ENCODE data around the gene ACD. TPM values are rescaled to one million over a fixed set of nuclear protein-coding genes. Genes with fewer than 3 reads are reported as not detected.

The ACD gene
- total RNA-seq, 2 donors from 2014 or later = 13.3 to 16.0 TPM

Other genes starting within 250 kb of the ACD start
- 10 to 100 TPM; 10.7 to 11.3 TPM for gene ZDHHC1, start 243.8 kb downstream of the ACD start, total RNA-seq
- 1 to 10 TPM in 1 of 2 donors, under 1 TPM in 1; 0.43 to 3.2 TPM for gene HSD11B2, start 229.1 kb downstream of the ACD start, total RNA-seq
- 10 to 100 TPM; 56.7 to 73.4 TPM for gene ATP6V0D1, start 179.1 kb downstream of the ACD start, total RNA-seq
- gene AGRP, start 176.7 kb downstream of the ACD start, total RNA-seq = not detected
- gene RIPOR1, start 131.4 kb downstream of the ACD start, total RNA-seq = 100 to 1,000 TPM in 1 of 2 donors, 10 to 100 TPM in 1; 92.5 to 123 TPM
- 10 to 100 TPM; 27.6 to 27.8 TPM for gene CTCF, start 97.7 kb downstream of the ACD start, total RNA-seq
- 1 to 10 TPM in 1 of 2 donors, under 1 TPM in 1; 0.67 to 1.8 TPM for gene CARMIL2, start 15.1 kb downstream of the ACD start, total RNA-seq
- gene PARD6A, start 700 bp upstream of the ACD start, total RNA-seq = 1 to 10 TPM; 2.9 to 4.6 TPM
- gene ENKD1, start 6.5 kb upstream of the ACD start, total RNA-seq = 10 to 100 TPM; 12.2 to 12.6 TPM
- 1 to 10 TPM; 2.7 to 4.8 TPM for gene C16orf86, start 6.6 kb upstream of the ACD start, total RNA-seq
- 10 to 100 TPM; 14.2 to 14.5 TPM for gene GFOD2, start 59.1 kb upstream of the ACD start, total RNA-seq
- 10 to 100 TPM; 11.8 to 13.8 TPM for gene RANBP10, start 146.3 kb upstream of the ACD start, total RNA-seq
- gene TSNAXIP1, start 146.6 kb upstream of the ACD start, total RNA-seq = under 1 TPM; 0.37 to 0.52 TPM
- 10 to 100 TPM; 24.9 to 26.1 TPM for gene THAP11, start 182.1 kb upstream of the ACD start, total RNA-seq
- 10 to 100 TPM; 81.7 to 99.1 TPM for gene NUTF2, start 186.7 kb upstream of the ACD start, total RNA-seq
- 10 to 100 TPM; 38.7 to 40.3 TPM for gene CENPT, start 187.4 kb upstream of the ACD start, total RNA-seq
- 10 to 100 TPM; 37.4 to 43.1 TPM for gene EDC4, start 212.8 kb upstream of the ACD start, total RNA-seq
- not detected for gene NRN1L, start 224.6 kb upstream of the ACD start, total RNA-seq
- 10 to 100 TPM; 25.7 to 27.0 TPM for gene PSKH1, start 233.0 kb upstream of the ACD start, total RNA-seq

Data from posterior vena cava (tissue), 2 donors.